Stimulated activated CD4-positive, alpha-beta T cell treated with anti-CD3 and anti-CD28 coated beads, Interleukin-15, amount 100 ng/mL, for 48 hours (primary cell): Measurements from ENCODE around the gene PAPPA.

Experiments
- DNase-seq, 2 donors: peaks; one replicate each; pipeline ENCODE4 v3.0.0-alpha.2; 2020; ENCODE audit warnings: low read depth in 2 of 2

PAPPA gene

DNA sequence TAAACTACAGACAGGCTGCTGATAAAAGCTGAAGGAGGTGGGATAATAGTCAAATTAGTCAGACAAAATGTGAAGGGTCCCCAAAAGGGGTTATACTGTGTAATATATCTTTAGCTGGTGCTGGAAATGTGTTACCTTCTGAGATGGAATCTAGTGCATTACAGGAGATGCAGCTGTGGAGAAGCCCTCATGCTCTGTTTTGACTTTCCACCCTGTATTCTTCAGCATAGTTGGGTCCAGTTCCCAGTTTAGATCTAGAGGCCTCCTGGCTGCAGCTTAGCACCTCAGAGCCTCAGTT lies 122.6 kb downstream of the PAPPA start:
- no peak for DNase-seq

DNA sequence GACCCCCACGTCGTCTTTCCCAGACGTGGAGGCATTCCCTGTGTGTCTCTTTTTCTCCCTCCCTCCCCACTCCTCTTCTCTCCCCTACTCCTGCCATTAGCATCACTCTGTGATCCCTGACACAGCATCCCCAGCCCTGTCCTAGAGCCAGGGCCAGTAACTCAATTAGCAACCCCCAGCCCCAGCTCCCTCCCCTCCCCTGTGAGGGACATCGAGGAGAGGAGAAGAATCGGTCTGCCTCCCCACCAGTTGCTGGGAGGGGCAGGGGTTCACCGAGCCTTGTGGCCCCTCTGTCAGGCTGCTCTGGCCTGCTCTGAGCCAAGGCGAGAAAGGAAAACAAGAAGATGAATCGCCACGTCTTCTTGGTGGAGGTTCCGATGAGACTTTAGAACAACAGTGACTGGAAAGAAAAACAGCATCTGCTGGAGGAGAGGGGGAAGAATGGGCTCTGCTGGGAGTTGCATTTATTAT lies 123.1 kb downstream of the PAPPA start:
- no peak for DNase-seq

DNA sequence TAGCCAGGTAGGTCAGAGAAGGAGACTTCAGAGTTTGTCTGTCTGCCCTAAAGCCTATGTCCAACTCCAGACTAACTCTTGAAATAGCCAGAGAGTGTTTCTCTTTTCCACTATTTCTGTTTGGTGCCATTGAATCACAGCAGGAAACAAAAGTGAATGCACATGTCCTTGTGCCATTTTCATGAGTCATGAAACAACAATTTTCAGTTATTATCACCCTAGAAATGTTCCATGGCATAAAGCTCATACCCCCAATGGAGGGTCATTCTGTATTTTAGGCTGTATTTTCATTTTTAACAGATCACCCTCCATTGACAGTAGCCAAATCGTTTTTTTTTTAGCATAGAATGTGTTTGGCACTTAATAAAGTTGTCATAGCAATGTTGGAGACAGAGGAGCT lies 124.7 kb downstream of the PAPPA start:
- DNase-seq = no peak

DNA sequence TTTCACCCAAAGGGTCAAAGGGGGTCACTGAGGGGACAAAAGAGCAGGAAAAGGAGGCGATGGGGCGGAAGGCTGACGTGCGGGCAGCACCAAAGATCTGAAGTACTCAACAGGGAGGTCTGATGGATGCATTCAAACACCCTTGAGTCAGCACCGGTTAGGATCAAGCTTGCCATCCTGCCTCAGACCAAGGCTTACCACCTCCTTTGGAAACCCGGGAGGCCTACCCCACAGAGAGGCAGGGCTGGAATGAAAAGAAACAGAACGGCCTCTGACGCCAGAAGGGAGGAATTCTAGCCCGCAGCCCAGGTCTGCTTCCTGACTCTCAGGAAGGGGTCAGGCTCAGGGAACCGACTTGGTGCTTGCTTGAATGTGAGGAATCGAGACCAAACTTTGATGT lies 125.6 kb downstream of the PAPPA start:
- no peak for DNase-seq

DNA sequence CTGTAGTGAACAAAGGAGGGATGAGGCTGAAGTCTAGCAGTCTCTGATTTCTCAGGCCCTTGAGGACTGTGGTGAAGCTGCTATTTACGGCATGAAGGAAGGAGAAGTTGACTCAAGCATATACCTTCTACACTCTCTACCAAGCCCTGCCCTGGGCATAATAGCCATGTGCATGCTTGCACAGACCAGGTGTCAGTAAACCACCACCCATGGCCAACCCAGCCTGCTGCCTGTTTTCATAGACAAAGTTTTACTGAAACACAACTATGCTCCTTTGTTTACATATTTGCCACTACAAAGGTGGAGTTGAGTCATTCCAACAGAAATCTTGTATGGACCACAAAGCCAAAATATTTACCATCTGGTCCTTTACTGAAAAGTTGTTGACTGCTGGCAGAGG lies 126.9 kb downstream of the PAPPA start:
- DNase-seq = no peak

DNA sequence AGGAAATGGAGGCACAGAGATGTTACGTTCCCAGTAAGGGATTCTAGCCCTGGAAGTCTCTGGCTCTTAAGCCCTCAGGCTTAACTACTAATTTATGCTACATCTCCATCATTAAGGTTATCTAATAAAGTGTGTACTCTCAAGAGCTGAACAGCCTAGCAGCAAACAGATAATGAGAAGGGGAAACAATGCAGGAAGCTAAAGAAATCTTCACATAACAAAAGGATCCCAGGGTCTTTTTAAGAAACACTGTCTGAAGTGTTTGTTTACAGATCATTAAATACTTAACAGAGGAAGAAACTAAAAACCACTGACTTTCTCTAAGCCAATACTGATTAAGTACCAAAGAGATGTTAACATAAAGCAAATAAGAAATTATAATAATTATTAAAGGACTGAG lies 129.0 kb downstream of the PAPPA start:
- DNase-seq = no peak

DNA sequence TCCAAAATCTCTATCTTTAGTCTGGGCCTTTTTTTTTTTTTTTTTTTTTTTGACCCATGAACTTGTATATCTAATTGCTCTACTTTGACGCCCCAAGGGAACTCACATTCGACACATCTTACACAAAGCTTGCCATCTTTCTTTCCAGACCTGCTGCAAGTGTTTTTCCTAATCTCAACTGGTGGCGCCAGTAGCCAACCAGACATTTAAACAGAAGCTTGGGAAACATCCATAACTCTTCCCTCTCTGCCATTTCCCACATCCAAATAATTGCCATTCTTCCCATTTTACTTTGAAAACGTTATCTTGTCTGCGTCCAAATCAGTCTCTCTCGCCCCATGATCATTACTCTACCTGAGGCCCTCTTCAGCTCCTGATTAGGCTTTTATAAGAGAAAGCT lies 130.9 kb downstream of the PAPPA start:
- DNase-seq = no peak

DNA sequence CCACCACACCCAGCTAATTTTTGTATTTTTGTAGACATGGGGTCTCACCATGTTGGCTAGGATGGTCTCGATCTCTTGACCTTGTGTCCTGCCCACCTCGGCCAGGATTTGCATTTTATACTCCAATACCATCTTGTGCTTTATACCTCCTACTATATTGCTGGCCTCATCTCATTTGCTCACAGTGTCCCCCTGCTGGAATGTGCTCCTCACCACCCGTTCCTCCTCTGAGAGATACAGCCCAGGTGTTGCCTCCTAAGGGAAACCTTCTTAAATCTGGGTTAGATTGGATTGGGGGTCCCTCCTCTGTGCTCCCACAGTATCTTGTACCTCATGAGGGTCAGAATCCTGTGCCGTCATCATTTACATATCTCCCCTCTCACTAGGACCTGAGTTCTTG lies 131.7 kb downstream of the PAPPA start:
- no peak for DNase-seq

DNA sequence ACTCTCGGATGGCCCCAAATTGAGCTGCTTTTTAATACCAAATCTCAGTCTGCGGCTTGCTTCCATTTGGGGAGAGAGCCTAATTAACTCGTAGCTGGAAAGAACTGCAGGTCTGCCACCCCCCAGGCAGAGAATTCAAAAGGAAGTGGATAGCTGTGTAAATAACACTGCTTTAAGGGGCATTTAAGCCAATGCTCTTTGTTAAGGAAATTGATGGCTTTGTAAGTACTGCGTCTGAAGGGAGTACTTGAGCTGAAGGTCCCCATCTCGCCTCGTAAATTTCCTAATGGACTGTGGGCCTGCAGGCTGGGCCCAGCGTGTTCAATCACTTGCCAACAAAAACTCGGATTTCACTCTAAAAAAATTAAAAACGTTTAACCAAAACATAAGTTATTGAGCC lies 132.7 kb downstream of the PAPPA start:
- no peak for DNase-seq

DNA sequence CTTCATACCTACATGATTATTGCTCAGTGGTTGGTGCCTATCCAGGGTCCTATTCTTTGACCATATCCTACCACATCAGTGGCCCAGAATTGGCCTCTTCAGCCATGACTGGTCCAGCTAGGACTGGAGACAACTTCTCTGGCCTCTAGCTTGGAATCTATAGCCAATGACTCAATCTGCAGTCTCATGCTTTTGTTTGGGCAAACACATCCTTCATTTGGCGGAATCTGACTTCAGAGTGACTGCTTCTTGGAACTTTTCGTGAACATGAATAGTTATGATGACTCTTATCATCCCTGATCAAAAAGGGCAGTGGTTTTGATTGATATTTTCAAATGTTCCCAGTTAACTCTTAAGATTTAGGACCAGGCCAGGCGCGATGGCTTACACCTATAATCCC lies 134.1 kb downstream of the PAPPA start:
- no peak for DNase-seq

DNA sequence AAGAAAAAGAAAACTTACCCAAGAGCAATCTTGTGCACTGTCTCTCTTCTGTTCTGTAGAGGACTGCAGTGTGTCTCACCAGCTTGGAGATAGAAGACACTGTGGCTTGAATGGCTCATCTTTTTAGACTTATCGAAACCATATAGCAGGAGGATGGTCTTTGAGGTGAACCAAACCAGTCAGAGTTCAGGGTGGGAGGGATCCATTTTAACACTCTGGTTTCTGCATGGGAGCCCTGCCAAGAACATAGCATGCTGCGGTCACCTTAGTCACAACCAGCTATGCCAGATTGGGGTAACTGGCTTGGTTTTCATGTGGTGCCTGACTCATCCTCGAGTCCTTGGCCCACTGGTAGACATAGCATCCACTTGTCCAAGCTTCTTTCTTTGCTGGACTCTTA lies 135.1 kb downstream of the PAPPA start:
- no peak for DNase-seq

DNA sequence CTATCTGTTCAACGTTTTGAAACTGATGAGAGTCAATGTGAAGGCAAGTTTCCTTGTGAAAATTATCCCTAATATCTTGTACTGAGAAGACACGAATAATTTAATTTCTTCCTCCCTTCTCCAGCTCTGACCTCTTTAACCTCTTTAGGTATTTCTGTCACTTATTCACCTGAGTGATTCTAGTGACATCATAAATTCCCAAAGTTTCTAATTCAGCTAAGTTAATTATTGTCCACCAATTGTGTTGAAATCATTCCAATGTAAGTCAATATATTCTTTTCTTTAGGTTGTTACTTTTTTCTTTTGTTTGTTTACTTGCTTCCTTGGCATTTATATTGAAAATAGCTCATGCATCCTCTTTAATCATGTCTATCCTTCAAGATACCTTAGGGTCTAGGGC lies 143.8 kb downstream of the PAPPA start:
- no peak for DNase-seq

DNA sequence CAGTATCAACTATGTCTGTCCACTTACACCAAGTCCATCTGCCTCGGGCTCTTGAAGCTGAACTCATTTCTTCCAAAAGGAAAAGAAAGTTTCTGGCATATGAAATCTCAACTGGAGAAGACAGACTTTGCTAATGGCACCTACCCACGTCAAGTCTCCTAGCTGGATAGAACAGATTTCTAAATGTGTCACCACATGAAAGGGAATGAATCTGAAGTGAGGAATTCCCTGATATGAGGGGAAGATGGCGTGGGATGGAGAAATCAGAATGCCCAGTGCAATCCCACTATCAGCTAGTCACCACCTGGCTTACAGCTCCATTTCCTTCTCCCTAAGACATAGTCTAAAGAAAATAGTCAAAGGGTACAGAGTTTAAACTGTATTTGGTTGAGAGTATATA lies 144.7 kb downstream of the PAPPA start:
- no peak for DNase-seq

DNA sequence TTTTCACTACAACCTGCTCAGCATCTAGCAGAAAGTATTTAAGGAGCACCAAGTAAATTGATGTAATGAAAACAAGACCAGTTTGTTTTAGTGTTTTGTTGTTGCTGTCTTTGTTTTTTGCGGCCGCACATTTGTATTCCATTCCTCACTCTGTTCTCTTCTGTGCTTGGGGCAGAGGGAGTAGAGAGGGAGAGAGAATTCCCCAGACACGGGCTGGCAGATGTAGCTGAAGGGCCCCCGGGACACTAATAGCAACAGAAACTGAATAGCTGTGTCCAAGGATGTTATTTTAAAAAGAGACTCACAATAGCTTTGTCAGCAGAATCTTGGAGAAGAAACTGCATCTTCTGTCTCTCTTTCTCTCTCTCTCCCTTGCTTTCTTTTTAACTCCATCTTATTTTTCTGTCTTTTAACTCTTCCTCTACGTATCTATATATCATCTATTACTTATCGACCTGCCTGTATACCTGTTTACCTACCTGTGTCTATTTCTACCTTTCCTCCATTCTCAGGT lies 145.3 kb downstream of the PAPPA start:
- DNase-seq = no peak

DNA sequence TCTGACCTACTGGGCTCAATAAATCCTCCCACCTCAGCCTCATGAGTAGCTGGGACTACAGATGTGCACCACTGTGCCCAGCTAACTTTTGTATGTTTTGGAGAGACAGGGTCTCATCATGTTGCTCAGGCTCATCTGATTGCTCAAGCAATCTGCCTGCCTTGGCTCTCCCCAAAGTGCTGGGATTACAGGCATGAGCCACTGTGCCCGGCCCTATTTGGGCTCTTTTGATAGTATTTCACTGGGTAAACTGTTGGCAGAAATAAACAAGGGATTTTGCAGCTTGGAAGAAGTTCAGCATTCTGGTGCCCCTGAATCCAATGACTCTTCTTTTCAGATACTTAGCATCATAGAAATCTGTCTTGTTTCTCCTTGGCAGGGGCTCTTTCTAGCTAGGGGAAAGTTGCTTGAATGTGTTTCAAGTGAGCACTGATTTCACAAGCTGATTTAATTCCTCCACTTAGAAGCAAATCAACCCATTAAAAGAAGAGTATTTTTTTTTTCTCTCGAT lies 146.8 kb downstream of the PAPPA start:
- no peak for DNase-seq

DNA sequence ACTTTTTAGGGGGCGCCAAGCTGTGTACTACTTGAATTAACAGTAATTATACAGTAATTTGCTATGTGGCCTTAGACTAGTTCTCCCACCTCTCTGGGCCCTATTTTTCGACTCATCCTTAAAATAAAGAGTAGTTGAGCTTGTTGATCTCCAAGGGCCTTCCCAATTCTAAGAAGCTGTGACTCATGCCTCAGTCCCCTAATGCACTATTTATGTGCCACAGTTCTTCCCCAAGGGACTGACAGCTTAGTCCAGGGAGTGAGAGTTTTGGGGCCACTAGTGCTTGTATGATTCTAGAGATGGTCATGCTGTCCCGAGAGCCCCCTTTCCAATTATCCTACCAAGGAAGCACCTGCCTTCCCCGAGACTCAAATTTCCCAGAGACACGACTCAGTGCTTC lies 149.7 kb downstream of the PAPPA start:
- DNase-seq = no peak

DNA sequence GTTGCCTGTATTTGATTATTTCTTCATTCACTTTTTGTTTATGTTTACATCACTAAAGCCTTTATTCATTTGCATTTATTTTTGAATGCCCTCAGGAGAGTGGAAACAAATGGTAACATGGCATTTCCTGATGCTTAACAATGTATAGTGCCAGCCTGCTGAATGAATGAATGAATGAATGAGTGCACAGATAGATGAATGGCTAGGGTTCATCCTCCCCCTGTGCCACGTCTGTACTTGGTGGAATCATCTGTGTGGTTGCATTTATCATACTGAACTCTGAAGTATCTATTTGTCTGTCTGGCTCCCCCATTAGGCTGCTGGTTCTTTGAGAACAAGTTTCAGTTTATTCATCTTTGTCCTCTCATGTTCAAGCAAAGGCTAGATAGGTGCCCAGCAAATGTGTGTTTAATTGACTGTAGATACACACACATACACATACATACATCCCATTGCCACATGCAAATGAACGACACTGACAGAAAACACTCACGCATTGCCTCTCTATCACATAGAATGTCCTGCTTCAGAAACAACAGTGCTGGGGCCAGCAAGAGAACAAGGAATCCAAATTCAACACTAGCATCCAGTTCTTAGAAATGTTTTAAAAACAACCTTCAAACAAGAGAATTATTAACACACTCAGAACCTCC lies 150.4 kb downstream of the PAPPA start:
- no peak for DNase-seq

DNA sequence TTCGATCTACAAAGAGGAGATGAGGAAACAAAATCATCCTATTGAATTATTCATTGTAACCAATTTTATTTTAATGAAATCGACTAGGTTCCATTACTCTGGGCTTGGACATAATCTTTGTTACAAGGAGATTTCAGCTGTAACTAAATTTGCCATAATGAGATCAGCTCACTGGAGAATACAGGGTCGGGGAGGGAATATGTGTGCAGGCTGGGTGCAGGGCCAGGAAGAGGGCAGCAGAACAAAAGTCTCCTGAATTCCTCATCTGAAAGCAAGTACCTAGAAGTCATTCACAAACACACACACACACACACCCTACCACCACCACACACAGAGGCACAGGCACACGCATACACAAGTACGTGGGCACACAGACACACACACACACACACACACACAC lies 151.2 kb downstream of the PAPPA start:
- no peak for DNase-seq

DNA sequence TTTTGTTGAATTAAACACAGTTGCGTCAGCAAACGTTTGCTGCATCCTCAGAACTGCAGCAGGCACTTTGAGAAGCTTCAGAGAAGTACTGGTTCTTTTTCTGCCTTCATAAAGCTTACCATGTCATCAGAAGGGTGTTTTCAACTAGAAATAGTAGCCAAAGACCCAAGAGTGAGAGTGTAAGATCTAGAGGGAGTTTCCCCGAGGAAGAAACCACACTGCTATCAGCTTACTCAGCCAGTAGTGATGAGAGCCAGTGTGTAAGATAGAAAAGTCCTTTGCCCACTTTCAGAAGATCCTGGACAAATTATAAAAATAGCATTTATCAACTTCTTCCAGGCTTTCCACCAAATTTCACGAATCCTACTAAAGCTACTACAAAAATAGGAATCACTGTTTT lies 154.5 kb downstream of the PAPPA start:
- DNase-seq = no peak

DNA sequence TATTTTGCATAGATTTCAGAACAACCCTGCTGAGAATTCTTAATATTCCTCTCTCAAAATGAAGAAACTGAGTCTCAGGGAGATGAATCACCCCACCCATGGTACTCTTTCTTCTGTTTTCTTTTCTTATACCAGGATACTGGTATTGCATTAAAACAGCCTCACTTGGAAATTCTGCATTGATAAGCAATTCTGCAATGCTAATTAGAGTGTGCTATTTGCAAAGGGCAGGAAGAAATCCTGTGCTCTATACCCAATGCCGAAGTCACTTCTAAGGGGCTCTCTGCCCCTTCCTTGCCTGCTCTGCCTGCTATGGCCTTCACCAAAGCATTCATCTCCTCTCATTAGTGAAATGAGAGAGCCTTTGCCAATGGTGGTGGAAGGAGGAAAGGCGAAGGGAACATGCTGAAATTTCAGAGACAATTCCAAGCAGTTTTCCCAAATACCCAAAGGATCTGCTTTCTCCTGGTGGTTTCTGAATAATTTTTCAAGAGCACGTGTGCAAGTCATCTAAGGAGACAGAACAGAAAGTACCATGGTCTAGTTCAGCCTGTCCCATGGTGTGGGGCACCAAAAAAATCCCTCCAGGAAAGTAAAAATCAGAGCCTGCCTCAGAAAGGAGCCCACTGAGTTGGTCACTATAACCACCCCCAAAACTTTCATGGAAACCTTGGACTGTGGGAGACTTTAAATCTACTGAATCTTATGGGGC lies 156.5 kb downstream of the PAPPA start:
- no peak for DNase-seq

DNA sequence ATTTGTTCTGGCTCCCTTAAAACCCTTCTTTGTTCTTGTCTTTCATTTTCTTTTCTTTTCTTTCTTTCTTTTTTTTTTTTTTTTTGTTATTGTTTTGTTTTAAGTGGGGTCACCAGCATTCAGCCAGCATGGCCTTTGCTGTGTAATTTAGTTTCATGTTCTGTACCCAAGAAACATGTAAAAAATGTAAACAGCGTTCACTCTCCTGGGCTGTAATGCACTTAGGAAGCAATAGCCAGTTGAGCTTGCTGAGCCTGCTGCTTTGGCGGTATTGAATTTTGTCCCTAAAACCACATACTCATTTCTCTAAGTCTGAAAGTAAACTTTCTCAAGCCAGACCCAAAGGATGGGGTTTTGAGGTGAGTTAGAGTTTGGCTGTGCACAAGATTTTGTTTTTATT lies 158.6 kb downstream of the PAPPA start:
- no peak for DNase-seq

DNA sequence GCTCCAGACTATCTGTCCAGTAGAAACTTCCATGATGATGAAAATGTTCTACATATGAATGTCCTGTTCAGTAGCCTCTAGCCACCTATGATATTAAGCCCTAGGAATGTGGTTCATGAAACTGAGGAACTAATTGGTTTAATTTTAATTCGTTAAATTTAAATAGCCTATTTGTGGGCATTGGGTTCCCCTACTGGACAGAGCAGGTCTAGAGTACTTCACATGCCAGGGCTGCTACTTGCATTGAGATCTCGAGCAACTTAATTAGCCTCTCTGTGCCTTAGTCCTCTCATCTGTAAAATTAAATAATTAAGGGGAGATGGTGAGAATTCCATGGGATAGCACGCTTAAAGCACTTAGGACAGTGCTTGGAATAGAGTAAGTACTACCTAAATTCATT lies 160.0 kb downstream of the PAPPA start:
- DNase-seq = no peak

DNA sequence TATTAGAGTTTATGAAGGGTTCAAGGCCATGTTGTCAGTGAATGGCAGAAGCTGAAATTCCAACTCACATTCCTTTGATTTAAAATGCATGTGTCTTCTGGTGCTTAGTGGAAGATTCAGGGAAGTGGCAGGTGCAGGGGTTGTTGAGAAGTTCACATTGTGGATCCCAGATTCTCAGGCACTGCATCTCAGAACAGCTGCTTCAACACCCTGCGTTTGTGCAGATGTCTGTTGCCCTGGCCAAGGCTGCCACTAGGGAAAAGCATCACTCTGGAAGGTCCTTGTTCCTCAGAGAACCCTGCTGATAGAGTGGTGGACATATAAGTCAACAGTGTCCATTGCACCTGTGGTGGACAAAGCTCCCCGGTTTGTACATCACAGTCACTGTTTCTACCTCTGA lies 162.7 kb downstream of the PAPPA start:
- DNase-seq = no peak

DNA sequence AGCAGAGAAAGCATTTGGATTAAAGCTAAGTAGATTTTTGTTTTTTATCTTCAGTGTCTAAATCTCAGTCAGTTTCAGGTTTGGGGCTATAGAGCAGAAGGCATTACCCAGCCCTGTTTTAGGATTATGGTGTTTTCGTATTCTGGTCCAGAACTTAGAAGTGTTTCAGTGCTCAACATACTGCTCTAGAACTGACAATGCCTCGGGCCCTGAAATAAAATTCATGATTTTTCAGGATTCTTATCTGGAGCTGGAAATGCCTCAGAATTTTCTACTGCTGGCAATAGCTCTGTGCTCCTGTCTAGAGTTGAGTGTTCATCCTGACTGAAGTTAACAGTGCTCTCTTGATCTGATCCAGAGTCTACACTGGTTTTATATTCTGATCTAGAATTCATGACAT lies 163.9 kb downstream of the PAPPA start:
- no peak for DNase-seq
